IMR-90 (cell line): ENCODE data around the gene TRIO. TPM values are rescaled to one million over a fixed set of nuclear protein-coding genes. Genes with fewer than 3 reads are reported as not detected.
A peak's percentile ranks its signal among the peaks of the same experiment; 100 is the strongest.

Experiments used
- CTCF ChIP-seq: conservative IDR thresholded peaks from 2 replicates; pipeline ENCODE4 v1.5.1; 2012; ENCODE audit warnings: mild to moderate bottlenecking, low read depth, low read length, improper control_type of control experiment
- MAZ ChIP-seq: IDR thresholded peaks from 2 replicates; pipeline ENCODE4 v1.6.1; 2012; ENCODE audit warnings: low read depth, mild to moderate bottlenecking, low read length, improper control_type of control experiment, moderate library complexity, borderline replicate concordance
- MXI1 ChIP-seq: IDR thresholded peaks from 2 replicates; pipeline ENCODE4 v1.6.1; 2012; ENCODE audit warnings: low read depth, mild to moderate bottlenecking, low read length, moderate library complexity, borderline replicate concordance
- NFE2L2 ChIP-seq: fragments of 150-350 bp; IDR thresholded peaks from 2 replicates; pipeline ENCODE4 v1.6.1; 2016; ENCODE audit warnings: low read depth, mild to moderate bottlenecking, low read length
- polyA plus RNA-seq, 3 experiments: library from polyadenylated mRNA; depleted of rRNA; stranded (reverse); fragments of >200 nt; gene quantifications; 2 replicates each; pipeline ENCODE4 v1.2.3, GENCODE V29; 2012; ENCODE audit warnings: low replicate concordance in 1 of 3
- total RNA-seq: library from RNA; depleted of rRNA; stranded (reverse); fragments of >200 nt; gene quantifications from 2 replicates; pipeline ENCODE4 v1.2.3, GENCODE V29; 2012

Gene TRIO
- total and polyA plus RNA-seq, 2 of the 4 experiments (the other 2 are of a cell fraction) = 206 to 522 TPM

- TF ChIP-seq CTCF = no peak
- peak; percentile 6; the same call in 1 of the 2 replicates for TF ChIP-seq MAZ
- peak; percentile 47; the same call in 1 of the 2 replicates for TF ChIP-seq MXI1
- peak; percentile 71 for TF ChIP-seq NFE2L2
These were observed 47.3 kb downstream of the TRIO start (continued) for GRCh38 chr5:14190194-14191164.
